Epithelial cell of prostate (primary cell): ENCODE results near the gene PROB1.
"Not testable (repeated sequence)": the region's sequence is repeated elsewhere in the genome, so short reads cannot be mapped to it uniquely, and the experiment has no call there.

Source experiments
- DNase-seq: peaks from one replicate; pipeline ENCODE4 v3.0.0-alpha.2; 2011; ENCODE audit warnings: low read depth, low spot score
- H3K27ac ChIP-seq: fragments of 450-650 bp; 2 replicates; pipeline ENCODE4 v1.5.1; 2017; ENCODE audit warnings: mild to moderate bottlenecking

The PROB1 gene

GRCh38 chr5:139414581-139415130 is 19.8 kb upstream of the PROB1 start:
- DNase-seq, result no peak
- peak overlapping the region; percentile 64 for H3K27ac ChIP-seq

- H3K27ac ChIP-seq, result no peak overlapping the region
- DNase-seq, result no peak
Measured at GRCh38 chr5:139413963-139414362, 19.1 kb upstream of the PROB1 start.

- no peak overlapping the region for H3K27ac ChIP-seq
- no peak for DNase-seq
Measured at GRCh38 chr5:139413153-139413552, 18.2 kb upstream of the PROB1 start.

GRCh38 chr5:139410993-139411828 is 16.3 kb upstream of the PROB1 start:
- no peak for DNase-seq
- H3K27ac ChIP-seq, result no peak overlapping the region

GRCh38 chr5:139410121-139410992 is 15.5 kb upstream of the PROB1 start:
- no peak for DNase-seq

GRCh38 chr5:139409116-139409515 is 14.2 kb upstream of the PROB1 start:
- not testable (repeated sequence) for DNase-seq, H3K27ac ChIP-seq

More at GRCh38 chr5:139410121-139410992, 15.5 kb upstream of the PROB1 start:
- no peak overlapping the region for H3K27ac ChIP-seq

- no peak for DNase-seq
- no peak overlapping the region for H3K27ac ChIP-seq
Measured at GRCh38 chr5:139408191-139408590, 13.3 kb upstream of the PROB1 start.

- no peak for DNase-seq
- no peak overlapping the region for H3K27ac ChIP-seq
Measured at GRCh38 chr5:139407517-139407916, 12.6 kb upstream of the PROB1 start.

GRCh38 chr5:139406963-139407362 is 12.1 kb upstream of the PROB1 start:
- no peak overlapping the region for H3K27ac ChIP-seq
- no peak for DNase-seq

GRCh38 chr5:139404484-139404840 is 9.6 kb upstream of the PROB1 start:
- DNase-seq, result no peak
- H3K27ac ChIP-seq, result peak overlapping the region; percentile 90

- DNase-seq, result peak; percentile 75
- peak within 1 kb of the TSS; percentile 90 for H3K27ac ChIP-seq
Measured at GRCh38 chr5:139403787-139404483, 9.0 kb upstream of the PROB1 start, which contains the start of gene SPATA24. SPATA24 (minus strand) TSS chr5:139404089; CDS start chr5:139404060, 29 bp downstream.

GRCh38 chr5:139403418-139403786 is 8.5 kb upstream of the PROB1 start:
- DNase-seq, result no peak
- peak overlapping the region; percentile 90 for H3K27ac ChIP-seq

- H3K27ac ChIP-seq, result peak overlapping the region; percentile 90
- no peak for DNase-seq
Measured at GRCh38 chr5:139402561-139403158, 7.8 kb upstream of the PROB1 start.

GRCh38 chr5:139401546-139401945 is 6.6 kb upstream of the PROB1 start:
- DNase-seq, result no peak
- H3K27ac ChIP-seq, result no peak overlapping the region

GRCh38 chr5:139399501-139400121 is 4.7 kb upstream of the PROB1 start:
- DNase-seq, result no peak
- H3K27ac ChIP-seq, result no peak overlapping the region

GRCh38 chr5:139397921-139398320 is 3.0 kb upstream of the PROB1 start:
- H3K27ac ChIP-seq, result no peak overlapping the region
- DNase-seq, result no peak

- no peak for DNase-seq
- H3K27ac ChIP-seq, result no peak overlapping the region
Measured at GRCh38 chr5:139396691-139397090, 1.8 kb upstream of the PROB1 start.

- no peak overlapping the region for H3K27ac ChIP-seq
- DNase-seq, result no peak
Measured at GRCh38 chr5:139395844-139396640, 1.1 kb upstream of the PROB1 start.
